Activated naive CD4-positive, alpha-beta T cell treated with Interleukin-2 at 50 U/mL for 16 hours (primary cell): ENCODE data around the gene DTX3.
"Not testable (repeated sequence)": the region's sequence is repeated elsewhere in the genome, so short reads cannot be mapped to it uniquely, and the experiment has no call there.

Experiments used
- DNase-seq: peaks from one replicate; pipeline ENCODE4 v3.0.0-alpha.2; 2020

The DTX3 gene, protein sequence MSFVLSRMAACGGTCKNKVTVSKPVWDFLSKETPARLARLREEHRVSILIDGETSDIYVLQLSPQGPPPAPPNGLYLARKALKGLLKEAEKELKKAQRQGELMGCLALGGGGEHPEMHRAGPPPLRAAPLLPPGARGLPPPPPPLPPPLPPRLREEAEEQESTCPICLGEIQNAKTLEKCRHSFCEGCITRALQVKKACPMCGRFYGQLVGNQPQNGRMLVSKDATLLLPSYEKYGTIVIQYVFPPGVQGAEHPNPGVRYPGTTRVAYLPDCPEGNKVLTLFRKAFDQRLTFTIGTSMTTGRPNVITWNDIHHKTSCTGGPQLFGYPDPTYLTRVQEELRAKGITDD

DNA sequence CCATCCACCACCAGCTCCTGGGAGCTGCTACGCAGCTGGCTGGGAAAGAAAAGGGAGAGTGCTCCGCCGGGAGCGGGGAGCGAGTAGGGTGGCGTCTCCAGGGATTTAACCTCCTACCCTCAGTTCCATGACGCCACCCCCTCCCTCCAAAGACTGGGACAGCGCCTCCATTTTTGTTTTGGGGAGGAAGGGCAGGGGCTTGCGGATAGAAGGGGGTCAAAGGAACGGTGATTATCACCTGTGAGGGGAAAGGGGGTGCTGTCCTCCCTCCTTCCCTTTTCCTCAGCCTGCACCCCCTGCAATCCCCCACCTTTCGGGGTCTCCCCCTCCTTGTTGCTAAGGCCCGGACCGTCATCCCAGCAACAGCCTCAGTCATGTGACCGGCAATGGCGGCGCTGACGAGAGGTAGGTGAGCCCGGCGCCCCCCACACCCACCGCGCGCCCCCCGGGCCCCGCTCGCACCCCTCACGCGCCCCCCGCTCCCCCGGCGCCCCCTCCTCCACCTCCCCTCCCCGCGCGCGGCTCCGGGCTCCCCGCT lies at the start of gene DTX3:
TSS of gene DTX3 (plus strand) at position 371 of the 538 bp plus-strand sequence. CDS start 1,694 bp downstream, outside the sequence.
- peak; percentile 44 for DNase-seq

DNA sequence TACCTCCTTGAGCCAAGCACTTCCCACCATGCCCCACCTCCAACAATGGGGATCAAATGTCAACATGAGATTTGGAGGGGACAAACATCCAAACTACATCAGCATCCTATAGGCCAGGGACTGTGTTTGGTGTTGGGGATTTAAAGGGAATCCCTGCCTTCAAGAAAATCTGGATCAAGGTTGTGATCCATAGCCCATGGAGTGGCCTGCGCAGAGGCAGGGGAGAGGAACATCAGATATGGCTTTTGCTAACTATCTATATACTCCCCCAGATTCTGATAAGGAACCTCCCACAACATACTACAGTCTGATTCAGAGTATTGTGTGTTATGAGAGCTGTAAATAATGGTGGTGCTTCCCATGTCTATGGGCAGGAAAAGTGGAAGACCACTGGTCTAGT lies 49.7 kb upstream of the DTX3 start:
- no peak for DNase-seq

DNA sequence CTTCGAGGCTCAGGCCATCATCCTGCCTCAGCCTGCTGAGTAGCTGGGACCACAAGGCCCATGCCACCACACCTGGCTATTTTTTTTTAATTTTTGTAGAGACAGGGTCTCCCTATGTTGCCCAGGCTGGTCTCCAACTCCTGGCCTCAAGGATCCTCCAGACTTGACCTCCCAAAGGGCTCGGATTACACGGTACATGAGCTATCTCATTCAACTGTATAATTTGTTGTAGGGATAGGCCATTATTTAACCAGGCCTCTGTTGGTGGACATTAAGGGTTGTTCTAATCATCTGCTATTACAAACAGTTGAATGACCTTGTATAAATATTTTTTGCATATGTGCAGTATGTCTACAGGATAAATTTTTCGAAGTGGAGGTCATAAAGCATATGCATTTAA lies 45.8 kb upstream of the DTX3 start:
- no peak for DNase-seq

DNA sequence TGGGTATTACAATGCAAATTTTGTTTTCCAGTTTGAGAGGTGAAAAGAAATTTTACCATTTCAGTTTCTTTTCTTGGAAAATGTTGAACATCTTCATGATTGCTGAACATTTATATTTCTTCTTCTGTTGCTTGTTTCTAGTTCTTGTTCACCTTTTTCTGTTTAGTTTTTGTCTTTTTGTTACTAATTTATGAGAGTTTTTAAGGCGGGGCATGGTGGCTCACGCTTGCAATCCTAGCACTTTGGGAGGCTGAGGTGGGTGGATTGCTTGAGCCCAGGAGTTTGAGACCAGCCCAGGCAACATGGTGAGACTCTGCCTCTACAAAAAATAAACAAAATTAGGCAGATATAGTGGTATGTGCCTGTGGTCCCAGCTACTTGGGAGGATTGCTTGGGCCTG lies 44.1 kb upstream of the DTX3 start:
- no peak for DNase-seq

DNA sequence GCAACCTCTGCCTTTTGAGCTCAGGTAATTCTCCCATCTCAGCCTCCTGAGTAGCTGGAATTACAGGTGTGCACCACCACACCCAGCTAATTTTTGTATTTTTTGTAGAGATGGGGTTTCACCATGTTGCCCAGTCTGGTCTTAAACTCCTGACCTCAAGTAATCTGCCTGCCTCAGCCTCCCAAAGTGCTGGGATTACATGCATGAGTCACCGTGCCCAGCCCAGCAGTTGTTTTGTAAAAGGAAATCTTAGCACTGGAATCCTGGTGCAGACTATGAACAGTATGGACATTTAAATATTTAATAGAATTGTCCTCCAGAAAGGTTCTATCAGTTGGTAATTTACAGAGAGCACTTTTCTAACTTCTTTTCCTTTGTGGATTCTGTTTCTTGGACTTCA lies 43.5 kb upstream of the DTX3 start:
- not testable (repeated sequence) for DNase-seq

DNA sequence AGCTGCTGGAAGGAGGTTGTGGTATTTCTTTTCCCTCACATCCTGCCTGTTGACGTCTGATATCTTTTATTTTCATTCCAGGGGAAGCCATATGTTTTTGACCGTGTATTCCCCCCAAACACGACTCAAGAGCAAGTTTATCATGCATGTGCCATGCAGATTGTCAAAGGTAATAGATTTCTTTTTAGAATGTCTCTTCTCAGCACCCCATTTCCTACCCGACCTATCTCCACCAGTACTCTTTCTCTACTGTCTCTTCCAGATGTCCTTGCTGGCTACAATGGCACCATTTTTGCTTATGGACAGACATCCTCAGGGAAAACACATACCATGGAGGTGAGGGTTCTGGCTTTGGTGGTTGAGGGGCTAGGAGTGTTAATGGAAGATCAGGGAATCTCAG lies 41.3 kb upstream of the DTX3 start:
- DNase-seq = no peak

DNA sequence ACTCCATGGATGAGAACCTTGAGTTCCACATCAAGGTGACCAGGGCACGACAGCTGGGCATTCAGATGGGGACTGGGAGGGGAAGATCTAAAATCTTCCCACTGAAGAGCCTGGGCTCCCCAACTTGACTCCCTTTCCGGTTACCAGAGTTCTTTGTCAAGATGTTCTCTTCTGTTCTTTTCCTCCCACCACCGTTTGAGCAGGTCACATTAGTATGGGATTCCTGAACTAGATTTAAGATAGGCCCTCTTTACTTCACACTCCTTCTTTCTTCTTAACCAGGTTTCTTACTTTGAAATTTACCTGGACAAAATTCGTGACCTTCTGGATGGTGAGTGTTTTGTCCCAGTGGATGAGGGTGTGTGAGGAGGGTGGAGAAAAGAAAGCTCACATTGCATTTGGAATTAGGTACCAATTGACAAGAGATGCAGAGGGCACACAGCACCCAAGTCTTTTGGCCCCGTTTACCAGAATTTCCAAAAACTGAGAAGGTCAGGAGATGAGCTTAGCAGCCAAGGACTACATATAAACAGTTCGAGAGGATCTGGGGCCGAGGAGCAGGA lies 40.4 kb upstream of the DTX3 start:
- DNase-seq = no peak

DNA sequence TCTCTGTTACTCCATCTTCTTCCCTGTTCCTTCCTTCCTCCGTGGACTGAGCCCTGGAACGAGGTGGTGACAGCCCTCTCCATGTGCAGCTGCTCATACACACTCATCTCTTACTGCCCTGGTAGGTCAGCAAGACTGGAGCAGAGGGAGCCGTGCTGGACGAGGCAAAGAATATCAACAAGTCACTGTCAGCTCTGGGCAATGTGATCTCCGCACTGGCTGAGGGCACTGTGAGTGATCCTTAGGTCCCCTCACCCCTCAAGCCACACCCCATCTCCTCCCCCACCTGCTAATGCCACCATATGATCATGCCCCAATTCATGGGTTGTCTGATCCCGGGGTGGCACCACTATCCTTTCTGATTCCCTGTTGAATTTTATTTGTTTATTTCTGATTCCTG lies 35.8 kb upstream of the DTX3 start:
- no peak for DNase-seq

DNA sequence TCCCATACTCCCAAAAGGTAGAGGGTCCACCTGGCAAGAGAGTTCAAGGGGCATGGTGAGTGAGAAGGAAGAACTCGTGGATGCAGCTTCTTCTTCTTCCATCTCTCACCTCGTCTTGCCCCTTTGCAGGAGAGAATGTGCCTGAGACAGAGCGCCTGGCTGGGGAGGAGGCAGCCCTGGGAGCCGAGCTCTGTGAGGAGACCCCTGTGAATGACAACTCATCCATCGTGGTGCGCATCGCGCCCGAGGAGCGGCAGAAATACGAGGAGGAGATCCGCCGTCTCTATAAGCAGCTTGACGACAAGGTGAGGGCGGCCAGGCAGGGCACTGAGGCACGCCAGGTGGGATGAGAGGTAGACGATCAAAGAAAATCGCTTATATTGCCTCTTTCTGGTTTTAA lies 34.8 kb upstream of the DTX3 start:
- no peak for DNase-seq

DNA sequence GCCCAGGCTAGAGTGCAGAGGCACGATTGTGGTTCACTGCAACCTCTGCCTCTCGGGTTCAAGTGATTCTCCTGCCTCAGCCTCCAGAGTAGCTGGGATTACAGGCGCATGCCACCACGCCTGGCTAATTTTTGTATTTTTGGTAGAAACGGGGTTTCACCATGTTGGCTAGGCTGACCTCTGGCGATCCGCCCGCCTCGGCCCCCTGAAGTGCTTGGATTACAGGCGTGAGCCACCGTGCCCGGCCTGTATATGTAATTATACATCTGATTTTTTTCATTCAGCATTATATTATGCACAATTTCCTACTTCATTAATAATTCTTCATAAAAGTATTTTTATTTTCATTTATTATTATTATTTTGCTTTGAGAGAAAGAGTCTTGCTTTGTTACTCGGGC lies 34.2 kb upstream of the DTX3 start:
- not testable (repeated sequence) for DNase-seq

DNA sequence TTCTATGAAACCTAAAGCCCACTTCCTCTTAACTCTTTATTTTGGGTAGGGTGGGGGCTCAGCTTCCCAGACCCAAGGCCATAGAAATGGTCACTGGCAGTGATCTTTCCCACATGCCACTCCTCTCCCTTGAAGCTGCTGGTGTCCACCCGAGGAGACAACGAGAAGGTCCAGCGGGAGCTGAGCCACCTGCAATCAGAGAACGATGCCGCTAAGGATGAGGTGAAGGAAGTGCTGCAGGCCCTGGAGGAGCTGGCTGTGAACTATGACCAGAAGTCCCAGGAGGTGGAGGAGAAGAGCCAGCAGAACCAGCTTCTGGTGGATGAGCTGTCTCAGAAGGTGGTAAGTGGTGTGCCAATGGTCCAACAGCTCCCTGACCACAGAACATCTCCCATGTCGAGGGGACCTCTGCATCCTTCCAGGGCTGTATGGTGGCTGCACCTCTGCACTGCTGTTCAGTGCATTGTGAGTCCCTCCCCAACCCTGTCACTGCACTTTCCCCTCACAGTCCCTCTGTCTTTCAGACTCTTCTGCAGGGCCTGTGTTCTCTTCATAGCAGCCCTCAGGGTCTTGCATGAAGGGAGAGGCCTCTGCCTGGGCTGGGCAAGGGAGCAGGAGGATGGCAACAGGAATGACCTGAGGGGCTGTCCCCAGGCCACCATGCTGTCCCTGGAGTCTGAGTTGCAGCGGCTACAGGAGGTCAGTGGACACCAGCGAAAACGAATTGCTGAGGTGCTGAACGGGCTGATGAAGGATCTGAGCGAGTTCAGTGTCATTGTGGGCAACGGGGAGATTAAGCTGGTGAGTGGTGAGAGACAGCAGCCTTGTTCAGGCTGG lies 32.5 kb upstream of the DTX3 start:
- no peak for DNase-seq

DNA sequence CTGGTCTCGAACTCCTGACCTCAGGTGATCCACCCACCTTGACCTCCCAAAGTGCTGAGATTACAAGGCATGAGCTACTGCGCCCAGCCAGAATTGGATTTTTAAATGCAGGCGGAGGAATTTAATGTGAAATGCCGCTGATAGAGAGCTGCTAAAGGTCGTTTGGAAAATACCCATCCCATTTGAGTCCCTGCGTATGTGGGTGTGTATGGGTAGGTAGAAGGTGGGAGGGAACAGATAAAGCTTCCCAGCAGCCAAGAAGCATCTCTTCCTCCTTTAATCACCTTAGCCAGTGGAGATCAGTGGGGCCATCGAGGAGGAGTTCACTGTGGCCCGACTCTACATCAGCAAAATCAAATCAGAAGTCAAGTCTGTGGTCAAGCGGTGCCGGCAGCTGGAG lies 29.8 kb upstream of the DTX3 start:
- no peak for DNase-seq

DNA sequence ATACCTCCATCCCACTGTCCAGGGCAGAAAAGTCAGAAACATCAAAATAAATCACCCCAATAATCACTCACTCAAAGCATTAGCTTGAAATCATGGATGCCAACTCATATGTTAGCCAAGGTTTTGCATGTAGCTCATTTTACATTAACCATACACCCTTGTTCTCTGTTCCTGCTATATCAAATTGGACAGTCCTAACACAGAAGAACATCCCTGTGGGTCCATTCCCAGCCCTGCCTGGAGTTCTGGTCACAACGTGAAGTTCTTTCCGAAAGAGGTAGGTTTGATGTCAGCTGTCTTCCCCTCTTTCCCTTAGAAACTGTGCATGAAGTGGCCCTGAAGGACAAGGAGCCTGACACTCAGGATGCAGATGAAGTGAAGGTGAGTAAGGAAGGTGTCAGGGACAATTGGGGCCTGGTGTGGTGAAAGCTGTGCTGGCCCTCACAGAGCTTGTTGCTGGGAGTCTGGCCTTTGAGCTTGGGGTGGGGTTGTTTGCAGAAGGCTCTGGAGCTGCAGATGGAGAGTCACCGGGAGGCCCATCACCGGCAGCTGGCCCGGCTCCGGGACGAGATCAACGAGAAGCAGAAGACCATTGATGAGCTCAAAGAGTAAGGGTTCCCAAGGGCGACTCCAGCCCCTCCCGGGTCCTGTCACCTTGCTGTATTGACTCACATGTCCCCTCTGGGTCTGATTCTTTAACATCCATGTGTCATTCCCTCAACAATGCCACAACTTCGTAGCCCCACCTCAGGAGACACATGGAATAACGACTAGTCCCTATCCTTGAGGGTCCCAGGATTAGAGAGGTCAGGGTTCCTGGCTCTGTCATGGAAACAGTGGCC lies 28.6 kb upstream of the DTX3 start:
- DNase-seq = no peak

DNA sequence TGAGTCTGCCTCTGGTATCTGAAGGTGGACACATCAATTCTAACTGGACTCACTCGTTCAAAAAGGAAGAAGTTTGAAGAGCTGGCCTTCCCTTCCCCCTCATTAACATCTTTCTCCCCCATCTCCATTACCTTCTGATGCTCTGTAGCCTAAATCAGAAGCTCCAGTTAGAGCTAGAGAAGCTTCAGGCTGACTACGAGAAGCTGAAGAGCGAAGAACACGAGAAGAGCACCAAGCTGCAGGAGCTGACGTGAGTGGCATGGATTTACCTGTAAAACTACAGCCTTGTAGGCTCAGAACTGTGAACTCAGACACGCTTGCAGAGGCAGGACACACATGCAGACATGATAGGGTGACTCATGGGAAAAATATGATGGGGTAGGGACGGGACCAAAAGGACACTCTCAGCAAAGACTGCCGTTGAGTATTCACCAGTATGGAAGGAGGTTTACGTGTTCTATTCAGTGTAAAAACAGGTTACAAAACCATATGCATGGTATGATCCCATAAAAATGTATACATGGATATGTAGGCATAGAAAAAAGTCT lies 27.9 kb upstream of the DTX3 start:
- no peak for DNase-seq

DNA sequence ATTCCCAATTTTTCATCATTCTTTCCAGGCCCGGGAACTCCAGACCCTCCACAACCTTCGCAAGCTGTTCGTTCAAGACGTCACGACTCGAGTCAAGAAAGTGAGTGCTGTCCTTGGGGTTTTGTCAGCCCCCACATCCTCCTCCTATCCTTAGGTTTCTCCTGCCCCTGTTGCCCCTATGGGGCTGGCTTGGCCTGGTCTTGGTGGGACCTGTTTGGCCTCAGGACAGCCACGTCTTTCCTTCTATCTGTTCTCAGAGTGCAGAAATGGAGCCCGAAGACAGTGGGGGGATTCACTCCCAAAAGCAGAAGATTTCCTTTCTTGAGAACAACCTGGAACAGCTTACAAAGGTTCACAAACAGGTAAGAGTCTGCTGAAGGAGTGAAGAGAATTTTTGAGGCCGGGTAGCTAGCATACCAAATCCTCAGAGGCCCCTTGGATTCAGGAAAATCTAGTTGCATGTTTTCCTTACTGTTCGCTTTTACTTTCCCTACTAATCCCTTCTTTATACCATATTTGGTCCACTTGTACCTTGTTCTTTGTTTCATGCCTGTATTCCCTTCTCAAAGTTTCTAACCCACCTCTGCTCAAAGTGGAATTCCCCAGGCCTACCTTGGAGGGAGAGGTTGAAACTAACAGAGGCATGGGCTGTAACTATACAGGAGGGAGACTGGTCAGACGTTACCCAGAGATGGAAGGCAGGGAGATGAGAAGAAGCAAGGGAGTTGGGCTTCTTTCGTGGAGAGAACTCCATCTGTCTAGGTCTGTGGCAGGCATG lies 26.5 kb upstream of the DTX3 start:
- no peak for DNase-seq

DNA sequence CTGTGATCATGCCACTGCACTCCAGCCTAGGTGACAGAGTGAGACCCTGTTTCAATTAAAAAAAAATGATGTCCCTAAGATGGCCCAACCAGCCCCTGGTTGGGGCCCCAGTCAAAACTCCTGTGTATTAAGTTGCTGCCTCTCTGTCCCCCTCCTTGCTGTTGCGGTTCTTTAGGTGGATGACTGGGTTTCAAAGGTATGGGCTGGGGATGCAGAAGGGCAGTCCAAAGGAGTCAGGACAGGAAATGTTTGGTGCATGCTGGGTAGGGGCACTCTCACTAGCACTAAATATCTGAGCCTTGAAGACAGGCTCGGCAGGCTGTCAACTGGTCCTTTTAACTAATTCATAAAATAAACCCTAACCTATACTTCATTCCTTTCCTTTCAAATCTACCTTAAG lies 25.6 kb upstream of the DTX3 start:
- DNase-seq = no peak

DNA sequence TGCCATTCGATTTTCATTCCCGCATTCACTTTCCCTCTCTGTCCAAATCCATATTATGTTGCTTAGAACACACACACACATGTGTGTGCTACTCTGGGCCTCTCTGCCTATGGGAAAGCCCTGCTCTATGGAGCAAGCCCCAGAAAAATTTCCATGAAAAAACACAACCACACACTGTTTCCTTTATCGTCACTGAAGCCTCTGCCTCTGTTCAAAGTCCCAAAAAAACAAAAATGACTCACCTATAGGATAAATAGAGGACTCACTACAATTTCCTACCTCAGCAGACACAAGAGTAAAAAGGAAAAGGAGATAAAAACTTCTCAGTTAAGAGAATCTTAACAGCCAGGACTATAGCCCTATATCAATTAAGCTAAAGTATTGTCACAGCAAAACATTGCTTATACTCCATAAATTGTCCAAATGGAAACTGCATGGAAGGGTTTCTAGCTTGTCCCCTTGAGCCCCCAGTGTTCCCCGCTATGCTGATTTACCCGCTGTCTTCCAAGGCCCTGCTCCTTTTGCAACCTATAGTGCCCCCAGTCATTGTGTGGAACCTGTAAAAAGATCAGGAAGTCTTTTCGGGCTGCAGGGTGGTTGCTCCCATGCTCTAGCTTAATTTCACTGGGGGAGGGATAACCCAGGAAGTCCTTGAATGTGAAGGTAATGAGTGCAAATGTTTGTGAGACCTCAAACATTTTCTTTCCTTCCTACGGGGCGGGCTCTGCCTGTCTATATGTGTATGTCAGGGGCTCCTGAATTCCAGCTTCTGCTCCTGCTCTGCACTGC lies 24.8 kb upstream of the DTX3 start:
- DNase-seq = no peak

DNA sequence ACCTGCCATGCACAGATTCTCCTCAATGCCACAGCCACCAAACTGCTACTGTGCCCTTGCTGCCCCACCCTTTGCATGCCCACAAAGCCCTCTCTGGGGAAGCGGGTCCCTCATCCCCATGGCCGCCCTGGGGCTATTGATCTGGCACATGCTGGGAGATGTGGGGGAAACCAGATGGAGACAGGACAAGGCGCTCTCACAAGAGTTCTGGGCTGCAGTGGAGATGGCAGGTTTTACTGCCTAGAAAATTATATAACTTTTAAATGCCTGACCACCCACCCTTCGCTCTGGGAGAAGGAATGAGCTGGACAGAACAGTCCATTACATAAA lies 24.2 kb upstream of the DTX3 start:
- DNase-seq = no peak

DNA sequence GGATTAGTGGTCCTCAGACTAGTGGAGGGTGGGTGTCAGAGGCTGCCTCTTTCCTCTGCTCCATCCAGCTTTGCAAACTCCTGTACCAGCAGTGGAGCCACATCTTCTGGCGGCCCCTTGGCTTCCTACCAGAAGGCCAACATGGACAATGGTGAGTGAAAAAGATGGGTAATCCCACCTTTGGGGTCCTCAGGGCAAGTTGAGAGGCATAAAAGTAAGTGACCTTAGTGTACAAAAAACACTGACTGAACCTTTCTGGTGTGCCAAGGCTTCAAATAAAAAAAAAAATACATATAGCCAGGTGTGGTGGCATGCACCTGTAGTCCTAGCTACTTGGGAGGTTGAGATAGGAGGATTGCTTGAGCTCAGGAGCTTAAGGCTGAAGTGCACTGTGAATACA lies 22.8 kb upstream of the DTX3 start:
- DNase-seq = no peak

DNA sequence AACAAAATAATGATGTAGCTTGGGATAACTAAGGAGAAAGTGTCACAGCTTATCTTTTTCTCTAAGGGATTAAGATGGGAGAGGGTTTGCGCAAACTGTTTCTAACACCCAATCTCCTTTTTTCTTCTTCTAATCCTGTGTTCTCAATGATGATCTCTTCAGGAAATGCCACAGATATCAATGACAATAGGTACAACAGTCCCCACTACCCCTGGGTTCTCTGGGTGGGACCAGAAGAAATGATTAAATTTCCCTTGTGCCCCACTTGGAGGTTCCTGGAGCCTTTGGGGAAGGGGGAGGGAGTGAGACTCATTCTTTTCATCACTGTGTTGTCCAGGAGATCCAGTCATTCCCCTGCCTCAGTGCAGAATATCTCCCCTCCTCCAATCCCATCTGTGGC lies 22.2 kb upstream of the DTX3 start:
- no peak for DNase-seq
